Sigmoid colon (tissue), 4 donors: ENCODE measurements around the gene EIF2B4.

Experiments
- POLR2A ChIP-seq, 2 donors: fragments of 450-650 bp; IDR thresholded peaks; one replicate each; pipeline ENCODE4 v1.6.1; 2016; ENCODE audit warnings: antibody characterized with exemption in 2 of 2, mild to moderate bottlenecking in 2 of 2, moderate library complexity in 2 of 2
- POLR2AphosphoS5 ChIP-seq, 4 donors: sonication (generic); formaldehyde crosslinking; IDR thresholded peaks; one replicate each; pipeline ENCODE4 v1.6.1; 2017; ENCODE audit warnings: antibody characterized with exemption in 4 of 4
- TF ChIP-seq, protein P1 (sequence below), 4 experiments: fragments of 450-650 bp in 3 of 4; fragments of 200-600 bp in 1 of 4; IDR thresholded peaks; one replicate each; pipeline ENCODE4 v1.5.1; 2016 to 2019; ENCODE audit warnings: antibody characterized with exemption in 4 of 4, mild to moderate bottlenecking in 3 of 4, moderate library complexity in 2 of 4

DNA sequence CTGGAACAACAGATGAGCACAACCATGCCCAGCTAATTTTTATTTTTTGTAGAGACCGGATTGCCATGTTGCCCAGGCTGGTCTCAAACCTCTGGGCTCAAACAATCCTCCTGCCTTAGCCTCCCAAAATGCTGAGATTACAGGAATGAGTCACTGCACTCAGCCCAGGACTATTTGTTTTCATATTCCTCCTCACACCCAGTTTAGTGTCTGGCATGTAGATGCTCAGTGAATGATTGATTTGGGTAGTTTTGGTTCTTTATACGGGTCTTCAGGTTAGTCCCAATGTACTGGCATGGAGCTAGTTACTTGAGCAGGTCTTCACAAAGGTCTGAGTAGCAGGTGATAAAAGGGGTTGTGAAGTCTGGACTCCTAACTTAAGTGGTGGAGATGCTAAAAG lies 6.2 kb downstream of the EIF2B4 start:
- TF ChIP-seq POLR2AphosphoS5 (IDR thresholded peaks at IDR 0.05) (no peak), POLR2A (IDR thresholded peaks at IDR 0.05) (no peak)
- TF ChIP-seq, protein P1, sequence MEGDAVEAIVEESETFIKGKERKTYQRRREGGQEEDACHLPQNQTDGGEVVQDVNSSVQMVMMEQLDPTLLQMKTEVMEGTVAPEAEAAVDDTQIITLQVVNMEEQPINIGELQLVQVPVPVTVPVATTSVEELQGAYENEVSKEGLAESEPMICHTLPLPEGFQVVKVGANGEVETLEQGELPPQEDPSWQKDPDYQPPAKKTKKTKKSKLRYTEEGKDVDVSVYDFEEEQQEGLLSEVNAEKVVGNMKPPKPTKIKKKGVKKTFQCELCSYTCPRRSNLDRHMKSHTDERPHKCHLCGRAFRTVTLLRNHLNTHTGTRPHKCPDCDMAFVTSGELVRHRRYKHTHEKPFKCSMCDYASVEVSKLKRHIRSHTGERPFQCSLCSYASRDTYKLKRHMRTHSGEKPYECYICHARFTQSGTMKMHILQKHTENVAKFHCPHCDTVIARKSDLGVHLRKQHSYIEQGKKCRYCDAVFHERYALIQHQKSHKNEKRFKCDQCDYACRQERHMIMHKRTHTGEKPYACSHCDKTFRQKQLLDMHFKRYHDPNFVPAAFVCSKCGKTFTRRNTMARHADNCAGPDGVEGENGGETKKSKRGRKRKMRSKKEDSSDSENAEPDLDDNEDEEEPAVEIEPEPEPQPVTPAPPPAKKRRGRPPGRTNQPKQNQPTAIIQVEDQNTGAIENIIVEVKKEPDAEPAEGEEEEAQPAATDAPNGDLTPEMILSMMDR (IDR thresholded peaks at IDR 0.05), result no peak
